ENCODE measurements around the gene CBL.
"Not testable (repeated sequence)": the region's sequence is repeated elsewhere in the genome, so short reads cannot be mapped to it uniquely, and the experiment has no call there.

DNA sequence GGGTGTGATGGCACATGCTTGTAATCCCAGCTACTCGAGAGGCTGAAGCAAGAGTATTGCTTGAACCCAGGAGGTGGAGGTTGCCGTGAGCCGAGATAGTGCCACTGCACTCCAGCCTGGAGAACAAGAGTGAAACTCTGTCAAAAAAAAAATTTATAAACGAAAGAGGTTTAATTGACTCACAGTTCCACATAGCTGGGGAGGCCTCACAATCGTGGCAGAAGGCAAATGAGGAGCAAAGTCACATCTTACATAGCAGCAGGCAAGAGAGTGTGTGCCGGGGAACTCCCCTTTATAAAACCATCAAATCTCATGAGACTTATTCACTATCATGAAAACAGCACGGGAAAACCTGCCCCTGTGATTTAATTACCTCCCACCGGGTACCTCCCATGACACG lies 21.7 kb upstream of the CBL start:
- TF ChIP-seq, protein P1, sequence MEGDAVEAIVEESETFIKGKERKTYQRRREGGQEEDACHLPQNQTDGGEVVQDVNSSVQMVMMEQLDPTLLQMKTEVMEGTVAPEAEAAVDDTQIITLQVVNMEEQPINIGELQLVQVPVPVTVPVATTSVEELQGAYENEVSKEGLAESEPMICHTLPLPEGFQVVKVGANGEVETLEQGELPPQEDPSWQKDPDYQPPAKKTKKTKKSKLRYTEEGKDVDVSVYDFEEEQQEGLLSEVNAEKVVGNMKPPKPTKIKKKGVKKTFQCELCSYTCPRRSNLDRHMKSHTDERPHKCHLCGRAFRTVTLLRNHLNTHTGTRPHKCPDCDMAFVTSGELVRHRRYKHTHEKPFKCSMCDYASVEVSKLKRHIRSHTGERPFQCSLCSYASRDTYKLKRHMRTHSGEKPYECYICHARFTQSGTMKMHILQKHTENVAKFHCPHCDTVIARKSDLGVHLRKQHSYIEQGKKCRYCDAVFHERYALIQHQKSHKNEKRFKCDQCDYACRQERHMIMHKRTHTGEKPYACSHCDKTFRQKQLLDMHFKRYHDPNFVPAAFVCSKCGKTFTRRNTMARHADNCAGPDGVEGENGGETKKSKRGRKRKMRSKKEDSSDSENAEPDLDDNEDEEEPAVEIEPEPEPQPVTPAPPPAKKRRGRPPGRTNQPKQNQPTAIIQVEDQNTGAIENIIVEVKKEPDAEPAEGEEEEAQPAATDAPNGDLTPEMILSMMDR (IDR thresholded peaks at IDR 0.05; ENCODE audit: insufficient read depth, low read depth, low read length): not testable (repeated sequence)
- not testable (repeated sequence) for TF ChIP-seq EZH2 (IDR thresholded peaks at IDR 0.05; ENCODE audit: insufficient read depth, low read length)

Measured in astrocyte (in vitro differentiated cells and primary cell).